Measurements from ENCODE around the gene SYT6. TPM values are rescaled to one million over a fixed set of nuclear protein-coding genes. Genes with fewer than 3 reads are reported as not detected.

Gene SYT6
- polyA plus RNA-seq, 4 donors, result 0.04 to 0.54 (median 0.18) TPM; not detected in 1

DNA sequence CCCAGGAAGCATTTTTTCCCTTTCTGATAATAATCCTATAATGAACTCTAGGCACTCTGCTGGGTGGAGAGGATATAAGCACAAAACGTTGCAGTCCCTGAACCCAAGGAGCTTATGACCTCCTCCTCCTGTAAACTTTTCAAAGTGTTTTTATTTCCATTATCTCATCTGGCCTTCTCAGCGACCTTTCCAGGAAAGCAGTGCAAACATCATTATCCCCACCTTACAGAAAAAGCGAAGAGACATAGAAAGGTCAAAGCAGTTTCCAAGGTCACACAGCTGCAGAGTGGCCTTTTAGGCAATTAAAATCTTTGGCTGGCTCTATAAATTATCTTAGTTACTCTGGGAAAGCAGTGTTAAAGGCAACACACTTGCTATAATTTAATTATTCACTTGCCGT lies 110.6 kb downstream of the SYT6 start:
- H3K27ac ChIP-seq (ENCODE audit: low read depth in 1 of 3, low read length in 2 of 3), result no peak overlapping the region
- peaks cover 0 to 16% of the 10 kb centered on the region in 2 donors for H3K9me3 ChIP-seq (ENCODE audit: control insufficient read depth in 2 of 2, insufficient read depth in 1 of 2, low read depth in 1 of 2, low read length in 1 of 2)
- 24 to 43% (median 25%) methylated on average over 4 of the region's 4 CpGs for WGBS, 3 donors
- no peaks in the 10 kb centered on the region for H3K36me3 ChIP-seq (ENCODE audit: control insufficient read depth in 3 of 3, insufficient read depth in 2 of 3, low read depth in 1 of 3, low read length in 3 of 3)
- DNase-seq (no peak), FAIRE-seq (no peak)
- no peaks in the 10 kb centered on the region for H3K27me3 ChIP-seq (ENCODE audit: control insufficient read depth in 3 of 3, insufficient read depth in 3 of 3, low read length in 3 of 3)
- H3K4me3 ChIP-seq (ENCODE audit: low read depth in 1 of 3, low read length in 3 of 3), result no peak overlapping the region
- peaks cover 0 to 34% (median 0%) of the 10 kb centered on the region in 3 donors for H3K4me1 ChIP-seq (ENCODE audit: control insufficient read depth in 3 of 3, insufficient read depth in 2 of 3, low read depth in 1 of 3, low read length in 2 of 3)

DNA sequence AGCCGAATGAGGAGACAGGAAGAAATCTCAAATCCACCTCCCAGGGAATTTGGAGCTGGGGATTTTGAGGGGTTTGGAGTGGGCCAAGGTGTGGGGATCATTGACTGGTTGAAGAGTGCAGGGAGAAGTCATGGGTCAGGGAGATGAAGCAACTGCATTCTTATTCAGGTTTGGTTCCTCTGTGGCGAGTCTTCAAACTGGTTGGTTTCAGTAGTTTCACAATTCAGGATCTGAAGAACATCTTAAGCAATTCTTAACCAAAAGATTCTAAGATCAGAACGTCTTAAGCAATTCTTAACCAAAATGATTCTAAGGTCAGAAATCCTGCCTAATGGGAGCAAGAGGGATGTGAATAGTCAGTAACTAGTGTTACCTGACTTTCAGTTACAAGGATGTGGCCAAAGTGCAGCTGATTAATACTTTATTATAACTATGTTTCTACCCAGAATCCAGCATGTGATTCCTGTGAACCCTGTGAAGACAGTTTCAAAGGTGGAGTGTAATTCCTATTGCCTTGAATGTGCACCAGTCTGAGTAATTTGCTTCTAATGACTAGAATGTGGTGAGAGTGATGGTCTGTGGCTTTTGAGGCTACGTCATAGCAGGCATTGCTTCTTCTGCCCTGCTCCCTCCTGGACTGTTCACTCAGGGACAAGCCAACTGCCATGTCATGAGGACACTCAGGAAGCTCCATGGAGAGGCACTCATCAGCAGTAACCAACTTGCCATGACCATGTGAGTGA lies 113.2 kb downstream of the SYT6 start:
- 47 to 56% (median 52%) methylated on average over 4 of the region's 4 CpGs for WGBS, 3 donors
- Histone ChIP-seq H3K4me1 (ENCODE audit: control insufficient read depth in 3 of 3, insufficient read depth in 2 of 3, low read depth in 1 of 3, low read length in 2 of 3) (peaks cover 0 to 37% (median 0%) of the 10 kb centered on the region in 3 donors), H3K4me3 (ENCODE audit: low read depth in 1 of 3, low read length in 3 of 3) (no peak overlapping the region), H3K36me3 (ENCODE audit: control insufficient read depth in 3 of 3, insufficient read depth in 2 of 3, low read depth in 1 of 3, low read length in 3 of 3) (no peaks in the 10 kb centered on the region), H3K9me3 (ENCODE audit: control insufficient read depth in 2 of 2, insufficient read depth in 1 of 2, low read depth in 1 of 2, low read length in 1 of 2) (no peaks in the 10 kb centered on the region), H3K27me3 (ENCODE audit: control insufficient read depth in 3 of 3, insufficient read depth in 3 of 3, low read length in 3 of 3) (no peaks in the 10 kb centered on the region), H3K27ac (ENCODE audit: low read depth in 1 of 3, low read length in 2 of 3) (peak overlapping the region in 1 of 3 donors; percentile 70)
- DNase-seq, result peak in 1 of 2 donors; percentile 70
- FAIRE-seq, result no peak

Other genes with a start within 250 kb of the SYT6 start
- gene AP4B1, start 249.1 kb downstream of the SYT6 start, polyA plus RNA-seq, result 10 to 100 TPM; 12.4 to 33.8 (median 15.0) TPM
- 1 to 10 TPM in 3 of 4 donors, under 1 TPM in 1; 0.45 to 5.8 (median 3.2) TPM for gene DCLRE1B, start 248.5 kb downstream of the SYT6 start, polyA plus RNA-seq
- 10 to 100 TPM in 3 of 4 donors, 1 to 10 TPM in 1; 9.5 to 30.0 (median 10.8) TPM for gene HIPK1, start 224.5 kb downstream of the SYT6 start, polyA plus RNA-seq
- 10 to 100 TPM in 2 of 4 donors, 1 to 10 TPM in 2; 2.2 to 34.1 (median 12.5) TPM for gene OLFML3, start 174.4 kb downstream of the SYT6 start, polyA plus RNA-seq